Vein endothelial cell (primary cell): ENCODE data around the gene TGIF2LY. TPM values are rescaled to one million over a fixed set of nuclear protein-coding genes. Genes with fewer than 3 reads are reported as not detected.

Source experiments
- small RNA-seq: library from RNA; depleted of rRNA; stranded (forward); fragments of <200 nt; gene quantifications from one replicate; pipeline ENCODE3, GENCODE V24; 2012
- total RNA-seq: library from RNA; depleted of rRNA; stranded (reverse); fragments of >200 nt; gene quantifications from 2 replicates; pipeline ENCODE4 v1.2.3, GENCODE V29; 2012

Gene TGIF2LY
- total RNA-seq = not detected in 2 replicates

GRCh38 chrY:3578767-3579166 is at the start of gene TGIF2LY:
Gene TGIF2LY (plus strand): TSS chrY:3579067. CDS start chrY:3579245, 178 bp downstream.

Small RNA genes within 50 kb of the gene (small RNA-seq; reads per million reads assigned to genes)
- gene PRRC2CP1 = not detected
